Measurements from ENCODE around the gene MAP2K7.

- TF ChIP-seq CTCF (IDR thresholded peaks at IDR 0.05) = no peak
- no peak for TF ChIP-seq NFE2L1 (CRISPR knock-in tag; IDR thresholded peaks at IDR 0.05)
- TF ChIP-seq FOXP1 (CRISPR knock-in tag; IDR thresholded peaks at IDR 0.05; ENCODE audit: borderline replicate concordance) = no peak
- TF ChIP-seq ZBTB43 (CRISPR knock-in tag; IDR thresholded peaks at IDR 0.05) = no peak
- no peak for TF ChIP-seq MAX (CRISPR knock-in tag; IDR thresholded peaks at IDR 0.05)
- TF ChIP-seq ATF6 (CRISPR knock-in tag; IDR thresholded peaks at IDR 0.05) = no peak
- no peak for TF ChIP-seq TEAD4 (CRISPR knock-in tag; IDR thresholded peaks at IDR 0.05)
- no peak for TF ChIP-seq MLX (CRISPR knock-in tag; IDR thresholded peaks at IDR 0.05)
- no peak for TF ChIP-seq NFYB (CRISPR knock-in tag; conservative IDR thresholded peaks at IDR 0.05; ENCODE audit: low read depth)
Measured at GRCh38 chr19:7862413-7862951, 41.2 kb upstream of the MAP2K7 start.
